NCI-H2171 treated with DMSO at 0.1 percent for 48 hours (cell line): Measurements from ENCODE around the gene PAQR4.

Experiments
- DNase-seq: peaks from one replicate; lab custom pipeline; 2025; lab: John Stamatoyannopoulos, UW

PAQR4 gene

DNA sequence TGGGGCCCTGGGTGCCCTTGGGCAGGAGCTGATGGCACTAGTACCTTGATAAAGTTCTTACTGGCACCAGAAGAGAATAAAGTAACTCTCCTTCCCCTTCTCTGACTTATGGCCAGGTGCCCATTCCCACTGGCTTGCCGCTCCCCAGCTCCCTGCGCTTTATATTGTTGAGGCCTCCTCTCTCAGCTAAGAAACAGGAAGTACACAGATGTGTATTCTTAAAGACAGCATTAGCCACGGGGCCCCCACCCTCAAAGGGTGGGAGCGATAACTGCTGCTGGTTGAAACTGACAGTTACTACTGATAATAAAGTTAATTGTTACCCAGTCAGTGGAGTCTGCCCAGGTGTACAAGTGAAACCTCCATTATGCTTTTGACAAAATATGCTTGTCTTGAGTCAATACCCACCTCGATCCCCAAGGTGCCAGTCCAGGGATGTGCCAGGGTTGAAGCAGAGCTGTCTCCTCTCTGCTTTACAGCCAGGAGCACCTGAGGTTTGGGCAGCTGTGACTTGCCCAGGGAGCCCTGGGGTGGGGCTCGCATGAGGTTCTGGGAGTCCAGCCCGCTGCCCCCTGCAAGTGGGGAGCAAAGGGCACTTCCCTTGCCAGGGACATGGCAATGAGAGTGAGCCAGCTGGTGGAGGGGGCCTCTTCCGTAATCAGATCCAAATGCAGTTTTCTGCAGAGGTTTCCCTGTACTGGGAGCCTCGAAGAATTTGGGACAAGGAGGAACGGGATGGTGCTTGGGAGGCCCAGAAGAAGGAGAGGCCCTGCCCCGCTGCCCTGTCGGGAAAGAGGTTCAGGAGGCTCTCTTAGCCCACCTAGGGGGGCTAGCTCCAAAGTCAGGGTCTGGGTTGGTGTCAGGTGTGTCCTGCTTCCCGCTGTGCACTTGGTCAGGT, 38.2 kb downstream of the PAQR4 start:
- DNase-seq, result no peak

DNA sequence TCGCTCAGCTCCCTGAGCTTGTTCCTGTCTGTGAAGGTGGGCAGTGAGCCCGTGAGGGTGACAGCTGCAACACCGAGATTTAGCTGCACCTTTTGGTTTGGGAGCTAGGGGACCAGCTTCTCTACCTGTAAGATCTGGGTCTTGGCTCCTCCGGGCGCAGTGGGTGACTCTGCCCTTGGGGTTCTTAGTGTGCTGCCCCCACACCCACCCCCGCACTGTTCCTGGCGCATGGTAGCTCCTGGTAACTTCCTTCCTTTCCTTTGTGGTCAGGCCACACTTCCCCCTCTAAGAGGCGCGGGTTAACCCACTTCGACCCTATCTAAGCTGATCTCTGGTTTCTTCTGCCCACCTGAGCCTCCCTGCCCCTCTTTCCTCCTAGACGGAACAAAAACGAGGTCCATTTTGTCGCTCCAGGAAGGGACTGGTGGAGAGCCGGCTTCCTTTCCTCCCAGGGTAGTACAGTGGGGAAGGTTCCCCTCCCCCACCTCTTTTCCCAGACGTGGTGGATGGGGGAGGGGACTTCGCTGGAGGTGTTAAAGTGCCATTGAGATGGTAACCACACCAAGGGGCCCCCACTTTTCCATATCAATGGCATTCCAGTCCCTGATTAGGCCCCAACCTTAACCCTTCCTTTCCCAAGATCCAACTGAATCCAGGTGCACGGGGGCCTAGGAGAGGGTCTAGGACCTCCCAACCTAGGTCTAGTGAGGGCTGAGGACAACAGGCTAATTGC, 39.0 kb downstream of the PAQR4 start:
- DNase-seq, result no peak

DNA sequence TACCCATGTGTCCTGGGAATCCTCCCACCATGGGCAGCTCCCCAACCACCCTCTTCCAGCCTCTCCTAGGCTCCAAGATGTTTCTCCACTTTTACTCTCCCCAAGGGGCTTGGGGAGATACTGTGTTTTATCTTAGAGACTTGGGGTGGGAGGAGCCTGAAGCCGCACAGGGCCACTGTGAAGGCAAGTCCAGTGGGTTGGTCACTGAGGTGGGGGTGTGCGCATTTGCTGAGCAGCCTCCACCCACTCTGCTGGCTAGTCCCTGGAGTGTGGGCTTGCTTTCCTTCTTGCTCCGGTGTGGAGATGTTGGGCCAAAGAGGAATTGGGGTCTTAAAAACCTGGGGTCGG, 39.5 kb downstream of the PAQR4 start:
- no peak for DNase-seq

DNA sequence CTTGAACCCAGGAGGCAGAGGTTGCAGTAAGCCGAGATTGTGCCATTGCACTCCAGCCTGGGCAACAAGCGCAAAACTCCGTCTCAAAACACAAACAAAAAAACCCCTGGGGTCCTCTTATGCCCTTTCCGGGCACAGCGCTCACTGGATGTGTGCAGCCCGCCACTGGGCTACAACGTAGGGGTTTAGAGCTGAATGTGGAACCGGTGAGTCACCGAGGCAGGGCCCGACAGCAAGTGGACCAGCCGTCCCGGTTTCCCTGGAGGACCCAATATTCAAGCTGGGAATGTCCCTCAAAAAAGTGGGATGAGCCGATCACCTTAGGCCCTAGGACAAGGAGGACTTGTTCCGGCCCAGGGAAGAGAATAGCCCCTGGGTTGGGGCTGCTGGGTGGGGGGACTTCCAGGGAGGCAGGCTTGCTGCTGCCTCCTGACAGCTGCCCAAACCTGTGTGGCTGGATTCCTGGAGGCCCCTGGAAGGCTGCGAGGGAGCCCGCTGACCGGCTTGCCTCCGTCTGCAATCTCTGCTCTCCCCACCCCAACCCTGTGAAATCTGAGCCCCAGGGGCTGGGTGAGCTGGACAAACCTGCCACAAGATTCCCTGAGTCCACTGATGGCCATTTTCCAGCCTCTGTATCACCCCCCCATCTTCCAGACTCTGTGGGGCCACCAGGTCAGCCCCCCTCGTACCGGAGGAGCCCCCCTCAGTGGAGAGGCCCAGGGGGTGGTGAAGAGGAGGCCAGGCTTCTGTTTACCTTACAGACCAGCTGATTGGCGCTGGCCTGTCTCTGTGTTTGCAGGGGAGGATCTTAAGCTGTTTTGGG, 40.6 kb downstream of the PAQR4 start:
- DNase-seq, result no peak

DNA sequence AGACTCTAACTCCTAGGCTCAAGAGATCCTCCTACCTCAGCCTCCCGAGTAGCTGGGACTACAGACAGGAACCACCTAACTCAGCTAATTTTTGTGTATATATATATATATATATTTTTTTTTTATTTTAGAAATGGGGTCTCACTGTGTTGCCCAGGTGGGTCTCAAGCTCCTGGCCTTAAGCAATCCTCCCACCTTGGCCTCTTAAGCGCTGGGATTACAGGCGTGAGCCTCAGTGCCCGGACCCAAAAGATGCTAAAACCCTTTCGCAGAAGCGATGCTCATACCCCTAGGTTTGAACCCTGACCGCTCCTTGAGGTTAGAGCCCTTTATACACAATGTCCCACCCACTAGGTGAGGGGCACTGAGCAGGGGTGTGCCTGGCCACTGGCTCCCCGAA, 41.4 kb downstream of the PAQR4 start:
- DNase-seq, result no peak

DNA sequence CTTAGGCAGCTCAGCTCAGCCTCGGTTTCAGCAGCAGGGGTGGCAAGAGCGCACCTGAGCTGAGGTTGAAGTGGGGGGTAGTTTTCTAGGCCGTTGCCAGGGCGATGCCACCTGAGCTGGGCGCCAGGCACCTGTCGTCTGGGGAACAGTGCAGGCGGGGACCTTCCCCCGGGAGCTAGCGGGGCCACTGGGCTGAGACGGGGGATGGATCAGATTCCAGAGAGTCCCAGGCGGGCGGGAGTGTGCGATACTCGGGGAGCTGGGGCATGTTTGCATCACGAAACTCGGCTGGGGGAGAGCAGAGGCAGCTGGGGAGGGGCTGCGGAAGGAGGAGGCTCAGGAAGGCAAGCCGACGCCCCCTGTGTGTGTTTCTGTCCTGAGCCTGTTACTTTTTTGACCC, 43.1 kb downstream of the PAQR4 start:
- DNase-seq, result peak; percentile 98

DNA sequence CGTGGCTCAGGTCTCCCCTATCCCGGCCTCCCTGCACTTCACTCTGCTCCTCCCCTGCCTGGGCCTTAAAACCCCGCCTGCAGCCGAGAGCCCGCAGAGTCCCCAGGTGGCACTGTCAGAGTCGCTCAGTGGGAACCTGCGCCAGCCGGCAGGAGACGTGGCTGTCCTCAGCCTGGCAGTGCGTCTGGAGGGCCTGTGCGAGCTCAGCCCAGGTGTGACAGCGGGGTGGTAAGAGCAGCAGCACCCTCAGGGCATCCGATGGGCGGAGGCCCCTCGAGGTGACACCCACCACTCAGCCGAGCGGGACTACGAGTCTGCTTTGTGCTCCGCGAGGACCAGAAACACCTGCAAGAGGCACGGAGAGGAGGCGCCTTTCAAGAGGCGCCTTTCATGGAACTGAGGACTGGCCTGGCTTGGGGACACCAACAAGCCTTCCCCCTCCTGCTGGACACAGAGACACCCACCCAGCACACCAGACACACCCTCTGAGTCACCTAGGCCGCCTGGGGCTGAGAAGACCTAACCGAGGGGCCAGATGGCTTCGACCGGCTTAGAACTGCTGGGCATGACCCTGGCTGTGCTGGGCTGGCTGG, 43.8 kb downstream of the PAQR4 start, which contains the start of gene CLDN9:
Gene CLDN9 (plus strand): TSS at position 96 of the 593 bp plus-strand sequence. CDS start 440 bp downstream, at position 536.
- peak; percentile 94 for DNase-seq

DNA sequence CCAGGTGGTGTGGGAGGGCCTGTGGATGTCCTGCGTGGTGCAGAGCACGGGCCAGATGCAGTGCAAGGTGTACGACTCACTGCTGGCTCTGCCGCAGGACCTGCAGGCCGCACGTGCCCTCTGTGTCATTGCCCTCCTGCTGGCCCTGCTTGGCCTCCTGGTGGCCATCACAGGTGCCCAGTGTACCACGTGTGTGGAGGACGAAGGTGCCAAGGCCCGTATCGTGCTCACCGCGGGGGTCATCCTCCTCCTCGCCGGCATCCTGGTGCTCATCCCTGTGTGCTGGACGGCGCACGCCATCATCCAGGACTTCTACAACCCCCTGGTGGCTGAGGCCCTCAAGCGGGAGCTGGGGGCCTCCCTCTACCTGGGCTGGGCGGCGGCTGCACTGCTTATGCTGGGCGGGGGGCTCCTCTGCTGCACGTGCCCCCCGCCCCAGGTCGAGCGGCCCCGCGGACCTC, 44.4 kb downstream of the PAQR4 start:
- no peak for DNase-seq

DNA sequence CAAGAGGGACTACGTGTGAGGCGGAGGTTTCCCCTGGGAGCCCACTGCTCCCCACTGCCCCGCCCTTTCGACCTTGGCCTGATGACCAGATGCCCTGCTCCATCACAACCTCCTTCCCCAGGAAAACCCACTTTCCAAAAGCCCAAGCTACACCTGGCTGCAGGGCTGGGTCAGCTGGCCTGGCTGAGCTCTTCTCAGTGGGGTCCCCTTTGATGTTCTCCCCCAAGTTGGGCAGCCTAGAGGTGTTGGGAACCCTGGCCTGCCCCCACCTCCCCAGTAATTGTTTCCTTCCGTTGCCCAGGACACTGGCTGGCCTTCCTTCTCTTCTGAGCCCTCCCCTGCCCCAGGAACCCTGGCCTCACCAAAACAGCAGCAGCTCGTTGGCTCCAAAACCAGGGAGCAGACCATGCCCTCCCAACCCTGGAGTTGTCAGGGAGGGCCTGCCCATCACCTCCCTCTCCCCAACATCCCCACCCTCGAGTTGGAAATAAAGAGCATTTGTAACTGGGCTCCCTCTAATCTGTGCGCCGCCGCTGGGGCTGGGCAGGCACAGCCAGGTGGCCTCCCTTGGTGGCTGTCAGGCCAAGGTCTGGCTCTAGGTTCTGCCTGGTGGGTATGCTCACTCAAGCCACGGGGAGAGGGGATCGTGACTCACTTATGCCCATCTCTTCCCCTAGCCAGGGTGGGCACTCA, 45.0 kb downstream of the PAQR4 start:
- DNase-seq, result no peak

DNA sequence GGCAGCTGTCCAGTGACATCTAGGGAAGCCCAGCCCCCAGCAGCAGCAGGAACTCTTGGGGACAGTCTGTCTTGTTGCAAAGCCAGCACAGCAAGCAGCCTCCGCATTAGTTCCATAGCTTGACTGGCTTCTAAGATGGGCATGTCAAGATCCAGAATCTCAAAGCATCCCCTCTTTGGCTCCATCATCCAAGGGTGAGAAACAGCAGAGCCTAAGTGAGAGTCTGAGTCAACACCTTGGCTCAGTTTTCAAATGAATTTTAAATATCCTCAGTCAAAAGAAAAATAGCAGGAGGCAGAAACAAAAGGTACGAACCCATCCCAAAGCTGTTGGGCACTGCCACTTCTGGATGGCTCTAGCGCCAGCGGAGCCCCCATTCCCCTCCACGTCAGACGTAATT, 45.8 kb downstream of the PAQR4 start:
- DNase-seq, result no peak

DNA sequence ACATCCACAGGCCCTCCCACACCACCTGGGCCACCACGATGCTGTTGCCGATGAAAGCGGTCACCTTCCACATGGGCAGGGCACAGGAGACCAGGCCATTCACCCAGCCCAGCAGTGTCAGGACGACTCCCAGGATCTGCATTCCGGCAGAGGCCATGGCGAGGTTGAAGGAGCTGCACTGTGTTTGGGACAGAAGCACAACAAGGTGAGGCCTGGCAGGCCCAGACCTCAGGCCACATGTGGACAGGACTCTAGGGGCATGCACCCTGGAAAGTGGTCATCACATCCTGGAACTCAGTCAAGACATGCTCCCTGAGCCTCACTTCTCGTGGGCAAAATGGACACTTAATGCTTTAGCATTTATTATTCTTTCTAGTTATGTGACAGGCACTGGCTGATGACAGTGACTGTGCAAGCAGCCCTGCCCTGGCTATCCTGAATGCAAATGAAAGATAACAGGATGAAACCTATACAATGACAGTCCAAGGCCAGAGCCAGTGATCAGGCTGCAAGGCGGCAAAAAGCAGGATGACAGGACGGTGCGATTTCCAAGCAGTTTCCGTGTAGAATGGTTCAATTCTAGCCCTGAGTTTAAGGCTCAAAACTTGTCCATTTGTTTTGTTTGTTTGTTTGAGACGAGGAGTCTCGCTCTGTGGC, 46.8 kb downstream of the PAQR4 start:
- no peak for DNase-seq

DNA sequence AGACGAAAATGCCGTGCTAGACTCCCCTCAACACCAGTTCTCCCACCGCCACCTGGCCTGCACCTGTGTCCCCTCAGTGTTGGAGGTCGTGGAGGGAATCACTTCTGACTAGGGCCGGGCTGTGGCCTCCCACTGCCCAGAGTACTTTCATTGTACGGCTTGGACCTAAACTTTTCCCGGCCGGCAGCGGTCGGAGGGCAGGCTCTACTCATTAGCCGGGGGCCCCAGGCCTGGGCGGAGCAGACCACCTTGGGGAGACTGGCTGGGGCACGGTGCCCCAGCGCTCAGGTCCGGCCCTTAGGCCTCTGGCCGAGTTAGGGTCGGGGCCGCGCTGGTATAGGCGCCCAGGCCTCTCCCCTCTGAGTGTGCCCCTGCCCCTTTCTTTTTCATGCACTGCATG, 48.2 kb downstream of the PAQR4 start:
- no peak for DNase-seq

DNA sequence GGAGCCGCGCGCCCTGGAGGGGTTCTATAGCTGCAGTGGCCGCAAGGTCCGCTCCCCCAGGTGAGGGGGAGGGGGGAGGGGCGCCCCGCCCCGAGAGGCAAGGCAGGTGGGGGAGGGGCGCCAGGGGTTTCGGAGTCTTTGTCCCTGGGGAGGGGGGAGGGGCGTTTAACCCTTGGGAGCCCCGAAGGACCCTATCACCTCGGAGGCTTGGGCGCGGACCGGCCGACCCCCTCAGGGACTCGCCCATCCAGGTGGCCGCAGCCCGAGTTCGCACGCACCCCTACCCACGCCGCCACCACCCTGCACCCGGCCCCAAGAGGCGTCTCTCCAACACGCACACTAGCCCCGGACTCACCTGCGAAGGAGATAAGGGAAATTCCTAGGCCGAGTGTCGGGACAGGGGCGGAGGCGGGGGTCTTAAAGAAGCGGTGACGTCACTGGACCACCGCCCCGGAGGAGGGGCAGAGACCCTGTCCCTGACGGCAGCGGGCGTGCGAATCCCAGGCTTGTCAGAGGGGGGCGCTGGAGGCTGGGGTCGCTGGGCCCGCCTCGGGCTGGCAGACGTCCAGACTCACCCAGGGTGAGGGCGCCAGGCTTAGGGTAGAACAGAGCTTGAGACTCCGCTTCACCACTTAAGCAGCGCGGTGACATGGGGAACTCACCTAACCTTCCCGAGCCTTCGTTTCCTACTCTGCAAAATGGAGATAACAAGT, 48.8 kb downstream of the PAQR4 start, which contains the start of gene CLDN6:
Gene CLDN6 (minus strand): TSS at position 390 of the 713 bp plus-strand sequence. CDS start 2,162 bp downstream, outside the sequence.
- DNase-seq, result no peak

DNA sequence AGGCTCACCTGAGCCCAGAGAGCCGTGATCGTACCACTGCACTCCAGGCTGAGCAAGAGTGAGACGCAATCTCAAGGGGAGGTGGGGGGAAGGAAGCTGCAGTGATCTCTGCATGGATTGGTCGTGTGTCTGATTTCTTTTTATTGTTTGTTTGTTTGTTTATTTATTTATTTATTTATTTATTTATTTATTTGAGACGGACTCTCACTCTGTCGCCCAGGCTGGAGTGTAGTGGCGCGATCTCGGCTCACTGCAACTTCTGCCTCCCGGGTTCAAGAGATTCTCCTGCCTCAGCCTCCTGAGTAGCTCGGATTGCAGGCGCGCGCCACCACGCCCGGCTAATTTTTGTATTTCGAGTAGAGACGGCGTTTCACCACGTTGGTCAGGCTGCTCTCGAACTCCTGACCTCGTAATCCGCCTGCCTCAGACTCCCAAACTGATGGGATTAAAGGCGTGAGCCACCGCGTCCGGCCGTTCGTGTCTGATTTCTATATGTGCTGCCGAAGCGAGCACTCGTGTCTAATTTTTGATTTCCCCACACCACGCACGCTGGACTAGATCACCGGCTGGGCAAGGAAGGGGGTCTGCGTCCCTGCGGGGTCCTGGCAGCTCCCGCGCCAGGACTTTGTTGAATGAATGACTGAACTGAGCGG, 50.6 kb downstream of the PAQR4 start:
- DNase-seq, result no peak

DNA sequence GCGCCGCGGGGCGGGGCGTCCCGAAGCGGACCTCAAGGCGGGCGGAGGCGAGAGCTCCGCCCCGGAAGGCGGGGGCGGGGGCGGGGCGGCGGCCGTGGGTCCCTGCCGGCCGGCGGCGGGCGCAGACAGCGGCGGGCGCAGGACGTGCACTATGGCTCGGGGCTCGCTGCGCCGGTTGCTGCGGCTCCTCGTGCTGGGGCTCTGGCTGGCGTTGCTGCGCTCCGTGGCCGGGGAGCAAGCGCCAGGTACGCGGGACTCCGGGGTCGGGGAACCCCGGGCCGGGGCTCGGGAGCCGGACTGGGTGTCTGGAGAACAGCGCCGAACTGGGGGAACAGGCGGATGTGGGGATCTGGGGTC, 51.1 kb downstream of the PAQR4 start, which contains the start of gene TNFRSF12A:
Gene TNFRSF12A (plus strand): TSS at position 122 of the 357 bp plus-strand sequence. CDS start 30 bp downstream, at position 152.
- peak; percentile 64 for DNase-seq

DNA sequence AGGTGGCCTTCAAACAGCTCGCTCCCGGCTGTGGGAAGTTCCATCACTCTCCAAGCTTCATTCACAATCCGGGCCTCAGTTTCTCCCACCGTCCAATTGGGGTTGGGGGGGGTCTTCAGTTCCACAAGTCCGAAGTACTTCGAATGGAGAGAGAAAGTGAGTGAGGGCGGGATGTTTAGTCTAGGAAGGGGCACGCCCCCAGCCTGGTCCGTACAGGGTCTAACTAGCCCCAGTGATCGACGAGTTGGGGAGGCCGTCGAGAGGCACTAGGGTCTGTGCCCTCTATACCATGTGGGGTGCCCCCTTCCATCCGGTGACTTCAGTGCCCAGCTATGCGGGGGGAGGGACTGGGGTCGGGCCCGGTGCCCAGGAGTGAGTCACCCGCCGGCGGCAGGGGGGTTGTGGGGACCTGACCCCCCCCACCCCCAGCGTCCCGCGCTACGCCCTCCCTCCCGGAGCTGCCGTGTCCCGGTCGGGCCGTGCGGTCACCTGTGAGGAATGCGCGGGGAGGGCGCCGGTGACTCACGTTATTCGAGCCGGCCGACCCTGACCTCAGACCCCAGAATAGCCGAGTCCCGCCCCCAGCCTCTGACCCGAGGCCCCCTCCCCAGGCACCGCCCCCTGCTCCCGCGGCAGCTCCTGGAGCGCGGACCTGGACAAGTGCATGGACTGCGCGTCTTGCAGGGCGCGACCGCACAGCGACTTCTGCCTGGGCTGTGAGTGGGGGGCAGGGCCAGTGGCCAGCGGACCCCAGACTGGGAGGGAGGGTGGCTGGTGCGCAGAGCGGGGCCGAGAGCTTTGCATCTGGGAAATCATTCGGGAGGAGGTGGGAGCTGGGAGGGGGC, 51.7 kb downstream of the PAQR4 start:
- DNase-seq, result no peak

DNA sequence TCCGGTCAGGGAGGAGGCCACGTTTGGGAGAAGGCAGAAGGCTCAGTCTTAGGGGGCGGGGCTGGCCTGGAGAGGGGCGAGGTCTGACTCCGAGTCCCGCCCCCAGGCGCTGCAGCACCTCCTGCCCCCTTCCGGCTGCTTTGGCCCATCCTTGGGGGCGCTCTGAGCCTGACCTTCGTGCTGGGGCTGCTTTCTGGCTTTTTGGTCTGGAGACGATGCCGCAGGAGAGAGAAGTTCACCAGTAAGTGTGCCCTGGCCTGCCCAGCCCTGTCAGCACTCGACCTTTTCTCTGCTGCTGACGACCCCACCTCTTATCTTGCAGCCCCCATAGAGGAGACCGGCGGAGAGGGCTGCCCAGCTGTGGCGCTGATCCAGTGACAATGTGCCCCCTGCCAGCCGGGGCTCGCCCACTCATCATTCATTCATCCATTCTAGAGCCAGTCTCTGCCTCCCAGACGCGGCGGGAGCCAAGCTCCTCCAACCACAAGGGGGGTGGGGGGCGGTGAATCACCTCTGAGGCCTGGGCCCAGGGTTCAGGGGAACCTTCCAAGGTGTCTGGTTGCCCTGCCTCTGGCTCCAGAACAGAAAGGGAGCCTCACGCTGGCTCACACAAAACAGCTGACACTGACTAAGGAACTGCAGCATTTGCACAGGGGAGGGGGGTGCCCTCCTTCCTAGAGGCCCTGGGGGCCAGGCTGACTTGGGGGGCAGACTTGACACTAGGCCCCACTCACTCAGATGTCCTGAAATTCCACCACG, 52.5 kb downstream of the PAQR4 start:
- peak; percentile 67 for DNase-seq
